ENCODE results near the gene RBM12.
"Not testable (repeated sequence)": the region's sequence is repeated elsewhere in the genome, so short reads cannot be mapped to it uniquely, and the experiment has no call there.

RBM12 gene

GRCh38 chr20:35664466-35665206 lies at the start of gene RBM12, which contains the start of gene CPNE1:
RBM12 (minus strand) TSS chr20:35664900; CDS start chr20:35655322, 9,578 bp downstream.
CPNE1 (minus strand) TSS chr20:35664900; CDS start chr20:35632923, 31,977 bp downstream.
- DNase-seq (ENCODE audit: low read depth) = peak; percentile 97
- TF ChIP-seq MYC (IDR thresholded peaks at IDR 0.05; ENCODE audit: low read depth, low read length) (peak; percentile 96), CTCF (IDR thresholded peaks at IDR 0.05; ENCODE audit: low read depth, low read length) (no peak), POLR2A (IDR thresholded peaks at IDR 0.05; ENCODE audit: extremely low read depth, insufficient read length) (peak; percentile 99)
- TF ChIP-seq, protein P1, sequence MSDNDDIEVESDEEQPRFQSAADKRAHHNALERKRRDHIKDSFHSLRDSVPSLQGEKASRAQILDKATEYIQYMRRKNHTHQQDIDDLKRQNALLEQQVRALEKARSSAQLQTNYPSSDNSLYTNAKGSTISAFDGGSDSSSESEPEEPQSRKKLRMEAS (IDR thresholded peaks at IDR 0.05; ENCODE audit: low read depth, low read length) = peak; percentile 80
- H3K4me3 ChIP-seq (ENCODE audit: low read depth, low read length) = peak within 1 kb of the TSS; percentile 99

- TF ChIP-seq POLR2A (IDR thresholded peaks at IDR 0.05; ENCODE audit: extremely low read depth, insufficient read length) = no peak
- TF ChIP-seq CTCF (IDR thresholded peaks at IDR 0.05; ENCODE audit: low read depth, low read length) = no peak
- TF ChIP-seq MYC (IDR thresholded peaks at IDR 0.05; ENCODE audit: low read depth, low read length) = no peak
- TF ChIP-seq, protein P1 (IDR thresholded peaks at IDR 0.05; ENCODE audit: low read depth, low read length) = no peak
- DNase-seq (ENCODE audit: low read depth) = no peak
- H3K4me3 ChIP-seq (ENCODE audit: low read depth, low read length) = no peak overlapping the region
Measured at GRCh38 chr20:35714127-35714526, 49.4 kb upstream of the RBM12 start.

DNA sequence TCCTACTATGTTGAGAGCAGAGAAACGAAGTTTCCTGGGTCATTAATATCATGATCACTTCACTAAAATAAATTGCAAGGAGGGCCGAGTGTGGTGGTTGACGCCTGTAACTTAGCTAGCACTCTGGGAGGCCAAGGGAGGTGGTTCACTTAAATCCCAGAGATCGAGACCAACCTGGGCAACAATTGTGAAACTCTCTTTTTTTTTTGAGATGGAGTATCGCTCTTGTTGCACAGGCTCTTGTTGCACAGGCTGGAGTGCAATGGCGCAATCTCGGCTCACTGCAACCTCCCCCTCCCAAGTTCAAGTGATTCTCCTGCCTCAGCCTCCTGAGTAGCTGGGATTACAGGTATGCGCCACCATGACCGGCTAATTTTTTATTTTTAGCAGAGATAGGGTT lies 48.4 kb upstream of the RBM12 start:
- peak; percentile 38 for DNase-seq (ENCODE audit: low read depth)
- H3K4me3 ChIP-seq (ENCODE audit: low read depth, low read length) = not testable (repeated sequence)

DNA sequence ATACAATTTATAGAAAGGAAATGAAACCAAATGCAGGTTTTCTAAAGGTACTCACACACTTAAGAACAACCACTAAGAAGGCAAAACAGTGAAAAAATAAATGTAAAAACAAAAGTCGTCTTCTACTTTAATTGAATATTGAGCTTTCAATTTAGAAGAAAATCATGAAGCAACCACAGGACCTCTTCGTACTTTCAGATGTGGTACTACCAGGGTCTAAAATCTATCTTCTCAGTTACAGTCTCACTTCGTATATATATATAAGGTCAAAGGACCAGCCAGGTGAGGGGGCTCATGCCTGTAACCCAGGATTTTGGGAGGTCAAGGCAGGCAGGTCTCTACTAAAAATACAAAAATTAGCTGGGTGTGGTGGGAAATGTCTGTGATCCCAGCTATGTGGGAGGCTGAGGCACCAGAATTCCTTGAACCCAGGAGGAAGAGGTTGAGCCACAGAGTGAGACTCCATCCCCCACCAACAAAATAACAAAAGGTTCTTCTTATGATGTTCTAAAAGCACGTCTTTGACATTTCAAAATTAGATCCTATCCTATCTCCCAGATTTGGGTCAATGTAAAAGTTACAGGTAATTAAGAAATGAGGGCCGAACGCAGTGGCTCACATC lies 47.0 kb upstream of the RBM12 start:
- H3K4me3 ChIP-seq (ENCODE audit: low read depth, low read length) = no peak overlapping the region
- no peak for DNase-seq (ENCODE audit: low read depth)
- no peak for TF ChIP-seq CTCF (IDR thresholded peaks at IDR 0.05; ENCODE audit: low read depth, low read length)
- TF ChIP-seq MYC (IDR thresholded peaks at IDR 0.05; ENCODE audit: low read depth, low read length) = no peak
- TF ChIP-seq POLR2A (IDR thresholded peaks at IDR 0.05; ENCODE audit: extremely low read depth, insufficient read length) = no peak
- TF ChIP-seq, protein P1 (IDR thresholded peaks at IDR 0.05; ENCODE audit: low read depth, low read length) = no peak

DNA sequence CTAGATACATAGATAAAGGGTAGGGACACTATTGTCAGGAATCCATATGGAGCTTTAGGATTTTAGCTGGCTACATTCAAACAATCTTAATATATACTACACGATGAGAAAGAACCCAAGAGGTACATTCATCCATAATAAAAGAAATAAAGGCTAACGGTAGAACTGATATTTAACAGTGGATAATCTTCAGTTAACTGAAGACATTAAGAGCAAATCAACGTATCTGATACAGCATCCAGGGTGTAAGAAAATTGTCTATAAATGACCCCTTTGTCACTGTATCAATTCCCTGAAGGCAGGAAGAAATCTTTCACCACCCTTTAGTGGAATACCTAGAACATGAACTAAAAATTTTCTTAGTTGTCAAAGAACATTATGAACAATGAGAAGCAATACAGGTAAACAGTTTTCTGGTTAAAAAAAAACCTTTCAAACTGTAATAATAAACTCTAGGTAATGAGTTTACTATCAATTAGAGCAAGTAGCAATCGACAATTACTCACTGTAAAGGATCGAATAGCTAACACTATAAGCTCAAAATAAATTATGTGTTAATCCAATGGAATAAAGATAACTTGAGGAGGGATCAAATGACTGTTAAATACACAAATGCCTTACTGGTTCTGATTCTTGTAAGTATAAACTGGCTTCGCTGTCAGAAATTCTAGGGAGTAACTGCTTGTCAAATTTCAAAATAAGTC lies 46.3 kb upstream of the RBM12 start:
- TF ChIP-seq, protein P1 (IDR thresholded peaks at IDR 0.05; ENCODE audit: low read depth, low read length) = no peak
- DNase-seq (ENCODE audit: low read depth) = no peak
- no peak overlapping the region for H3K4me3 ChIP-seq (ENCODE audit: low read depth, low read length)

GRCh38 chr20:35710039-35710438 lies 45.3 kb upstream of the RBM12 start:
- no peak overlapping the region for H3K4me3 ChIP-seq (ENCODE audit: low read depth, low read length)
- TF ChIP-seq, protein P1 (IDR thresholded peaks at IDR 0.05; ENCODE audit: low read depth, low read length) = no peak
- TF ChIP-seq POLR2A (IDR thresholded peaks at IDR 0.05; ENCODE audit: extremely low read depth, insufficient read length) (no peak), CTCF (IDR thresholded peaks at IDR 0.05; ENCODE audit: low read depth, low read length) (no peak), MYC (IDR thresholded peaks at IDR 0.05; ENCODE audit: low read depth, low read length) (no peak)
- DNase-seq (ENCODE audit: low read depth) = no peak
